HEK293 (cell line): ENCODE results near the gene NFATC1.

Source experiments
- CTCF ChIA-PET: fragments of 350-600 bp; formaldehyde crosslinking; extraction: SDS; loops from one replicate; lab custom pipeline; 2021; ENCODE audit warnings: antibody characterized with exemption; lab: Yijun Ruan, JAX
- POLR2A ChIA-PET: fragments of 300-600 bp; formaldehyde crosslinking; extraction: SDS; loops from one replicate; lab custom pipeline; 2020; ENCODE audit warnings: antibody characterized with exemption, inconsistent platforms; lab: Yijun Ruan, JAX
- H3K27ac ChIP-seq: fragments of 200-500 bp; sonication (Bioruptor generic); 2 replicates; pipeline ENCODE4 v1.5.1; 2014; ENCODE audit warnings: low read depth, low read length, control low read depth, inconsistent platforms; ENCODE audit errors: extremely low read depth
- H3K36me3 ChIP-seq, 2 experiments: fragments of 200-500 bp in 1 of 2; sonication (Bioruptor generic) in 1 of 2; 1 replicate in 1 of 2; 2 replicates in 1 of 2; pipeline ENCODE4 v1.5.1; 2014 to 2017; ENCODE audit warnings: inconsistent platforms in 2 of 2, low read length in 2 of 2; ENCODE audit not compliant: control insufficient read depth in 2 of 2, insufficient read depth in 1 of 2
- H3K4me1 ChIP-seq: fragments of 200-500 bp; sonication (Bioruptor generic); 2 replicates; pipeline ENCODE4 v1.5.1; 2014; ENCODE audit warnings: mild to moderate bottlenecking, low read length, inconsistent platforms; ENCODE audit not compliant: control insufficient read depth, insufficient read depth
- H3K4me3 ChIP-seq: 2 replicates; pipeline ENCODE4 v1.5.1; 2011; ENCODE audit warnings: low read depth, mild to moderate bottlenecking, control low read depth, low read length, moderate library complexity
- H3K9me3 ChIP-seq: fragments of 200-500 bp; sonication (Bioruptor generic); 2 replicates; pipeline ENCODE4 v1.5.1; 2014; ENCODE audit warnings: low read depth, low read length, inconsistent platforms; ENCODE audit not compliant: control insufficient read depth, insufficient read depth
- CTCF ChIP-seq: fragments of 450-650 bp; formaldehyde crosslinking; IDR thresholded peaks from 2 replicates; pipeline ENCODE4 v1.5.1; 2016; ENCODE audit warnings: missing biosample characterization, missing genetic modification characterization
- GLIS1 ChIP-seq: fragments of 450-650 bp; formaldehyde crosslinking; IDR thresholded peaks from 2 replicates; pipeline ENCODE4 v1.5.1; 2016; ENCODE audit warnings: missing biosample characterization, missing genetic modification characterization
- IKZF3 ChIP-seq: fragments of 450-650 bp; IDR thresholded peaks from 2 replicates; pipeline ENCODE4 v1.5.0; 2018; ENCODE audit warnings: missing biosample characterization, mild to moderate bottlenecking, missing genetic modification characterization, moderate library complexity
- KLF9 ChIP-seq: fragments of 450-650 bp; formaldehyde crosslinking; IDR thresholded peaks from 2 replicates; pipeline ENCODE4 v1.5.1; 2016; ENCODE audit warnings: missing biosample characterization, missing genetic modification characterization, low read depth
- SCRT2 ChIP-seq: fragments of 450-650 bp; formaldehyde crosslinking; IDR thresholded peaks from 2 replicates; pipeline ENCODE4 v1.5.1; 2016; ENCODE audit warnings: missing biosample characterization, missing genetic modification characterization
- ZBTB26 ChIP-seq: fragments of 450-650 bp; formaldehyde crosslinking; optimal IDR thresholded peaks from 2 replicates; pipeline ENCODE3; 2016; ENCODE audit warnings: missing biosample characterization, mild to moderate bottlenecking, missing genetic modification characterization
- ZFHX2 ChIP-seq: fragments of 450-650 bp; formaldehyde crosslinking; conservative IDR thresholded peaks from 2 replicates; pipeline ENCODE4 v1.5.1; 2016; ENCODE audit warnings: missing biosample characterization, missing genetic modification characterization
- ZNF175 ChIP-seq: fragments of 450-650 bp; formaldehyde crosslinking; IDR thresholded peaks from 2 replicates; pipeline ENCODE4 v1.5.1; 2016; ENCODE audit warnings: missing biosample characterization, missing genetic modification characterization
- ZNF311 ChIP-seq: fragments of 450-650 bp; formaldehyde crosslinking; IDR thresholded peaks from 2 replicates; pipeline ENCODE4 v1.5.1; 2017; ENCODE audit warnings: missing biosample characterization, missing genetic modification characterization, borderline replicate concordance
- ZNF48 ChIP-seq: fragments of 450-650 bp; formaldehyde crosslinking; IDR thresholded peaks from 2 replicates; pipeline ENCODE4 v1.5.1; 2016; ENCODE audit warnings: missing biosample characterization, missing genetic modification characterization
- ZNF654 ChIP-seq: fragments of 450-650 bp; formaldehyde crosslinking; IDR thresholded peaks from 2 replicates; pipeline ENCODE4 v1.5.1; 2016; ENCODE audit warnings: low read depth, missing biosample characterization, missing genetic modification characterization
- TF ChIP-seq, protein P1 (sequence below): fragments of 450-650 bp; formaldehyde crosslinking; IDR thresholded peaks from 2 replicates; pipeline ENCODE4 v1.5.1; 2016; ENCODE audit warnings: missing biosample characterization, missing genetic modification characterization
- TF ChIP-seq, protein P2 (sequence below): fragments of 450-650 bp; formaldehyde crosslinking; IDR thresholded peaks from 2 replicates; pipeline ENCODE4 v1.5.1; 2017; ENCODE audit warnings: missing biosample characterization, missing genetic modification characterization
- TF ChIP-seq, protein P3 (sequence below): fragments of 450-650 bp; formaldehyde crosslinking; IDR thresholded peaks from 2 replicates; pipeline ENCODE4 v1.5.1; 2017; ENCODE audit warnings: missing biosample characterization, missing genetic modification characterization

NFATC1 gene

DNA sequence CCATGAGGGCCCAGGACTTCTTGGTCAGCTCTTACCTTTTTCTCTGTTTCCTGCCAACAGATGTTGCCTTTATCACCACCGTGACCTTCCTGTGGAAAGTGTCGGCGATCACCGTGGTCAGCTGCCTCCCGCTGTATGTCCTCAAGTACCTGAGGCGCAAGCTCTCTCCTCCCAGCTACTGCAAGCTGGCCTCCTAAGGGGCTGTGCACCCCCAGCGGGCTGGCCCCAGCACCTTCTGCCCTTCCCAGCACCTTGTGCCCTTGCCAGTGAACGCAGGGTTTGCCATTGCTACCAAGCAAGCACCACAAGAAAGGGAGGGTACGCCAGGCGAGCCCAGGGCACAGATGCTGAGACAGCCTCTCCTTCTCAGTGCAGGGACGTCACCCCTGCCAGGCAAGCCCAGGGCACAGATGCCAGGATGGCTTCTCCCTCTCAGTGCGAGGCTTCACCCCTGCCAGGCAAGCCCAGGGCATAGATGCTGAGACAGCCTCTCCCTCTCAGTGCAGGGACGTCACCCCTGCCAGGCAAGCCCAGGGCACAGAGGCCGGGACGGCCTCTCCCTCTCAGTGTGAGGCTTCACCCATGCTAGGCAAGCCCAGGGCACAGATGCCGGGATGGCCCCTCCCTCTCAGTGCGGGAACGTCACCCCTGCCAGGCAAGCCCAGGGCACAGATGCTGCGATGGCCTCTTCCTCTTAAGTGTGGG, 18.4 kb upstream of the NFATC1 start:
- Histone ChIP-seq H3K4me1 (no peaks in the 10 kb centered on the region), H3K4me3 (no peak overlapping the region), H3K36me3 (peaks cover 0 to 6% of the 10 kb centered on the region in 2 experiments; a peak in 1 of 3 replicates), H3K27ac (no peak overlapping the region), H3K9me3 (no peaks in the 10 kb centered on the region)
- ChIA-PET POLR2A (no interaction called here), CTCF (interaction anchor here (0.6 to 7.4 kb wide), 7 partner anchors 16 to 1313 kb away, joined by 3 to 139 read pairs (median 4); no protein-coding TSS in a partner anchor)
- no peak for TF ChIP-seq ZNF175

DNA sequence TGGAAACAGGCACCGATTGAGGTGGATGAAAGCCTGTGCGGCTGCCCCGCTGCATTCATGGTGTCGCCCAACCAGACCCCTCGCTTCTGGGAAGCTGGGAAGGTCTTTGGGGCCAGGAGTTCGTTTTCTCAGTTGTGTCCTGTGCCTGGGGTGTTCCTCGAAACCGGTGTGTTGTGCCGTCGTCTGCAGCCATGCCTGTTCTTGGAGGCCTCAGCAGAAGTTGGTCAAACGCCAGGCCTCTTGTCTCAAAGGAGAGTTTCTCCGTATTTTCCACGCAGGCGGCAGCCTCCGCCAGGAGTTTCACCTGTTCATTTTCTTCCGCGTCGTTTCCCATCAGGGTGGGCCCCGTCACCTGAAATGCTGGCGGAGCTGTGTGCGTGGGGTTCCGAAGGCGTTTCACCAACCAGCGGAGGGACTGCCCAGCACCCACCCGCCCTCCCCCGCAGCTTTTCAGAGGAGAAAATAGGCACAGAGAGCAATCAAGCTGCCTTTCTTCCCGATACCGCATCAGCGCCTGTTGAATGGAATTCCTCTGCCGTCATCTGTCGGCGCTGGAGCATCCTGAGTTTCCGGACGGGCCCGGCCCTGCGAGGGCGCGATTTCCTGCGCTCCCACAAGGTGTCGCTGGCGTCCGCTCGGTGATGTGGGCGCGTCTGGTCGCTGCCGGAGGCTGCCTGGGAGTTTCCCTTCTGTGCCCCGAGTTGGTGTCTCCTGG, 17.0 kb upstream of the NFATC1 start:
- no peaks in the 10 kb centered on the region for H3K9me3 ChIP-seq
- POLR2A ChIA-PET: no interaction called here
- TF ChIP-seq ZNF311: no peak
- TF ChIP-seq ZFHX2 (tag by site-specific recombination): peak; percentile 39
- TF ChIP-seq KLF9 (tag by site-specific recombination): peak; percentile 61
- peak; percentile 68 for TF ChIP-seq SCRT2 (tag by site-specific recombination)
- TF ChIP-seq, protein P1, sequence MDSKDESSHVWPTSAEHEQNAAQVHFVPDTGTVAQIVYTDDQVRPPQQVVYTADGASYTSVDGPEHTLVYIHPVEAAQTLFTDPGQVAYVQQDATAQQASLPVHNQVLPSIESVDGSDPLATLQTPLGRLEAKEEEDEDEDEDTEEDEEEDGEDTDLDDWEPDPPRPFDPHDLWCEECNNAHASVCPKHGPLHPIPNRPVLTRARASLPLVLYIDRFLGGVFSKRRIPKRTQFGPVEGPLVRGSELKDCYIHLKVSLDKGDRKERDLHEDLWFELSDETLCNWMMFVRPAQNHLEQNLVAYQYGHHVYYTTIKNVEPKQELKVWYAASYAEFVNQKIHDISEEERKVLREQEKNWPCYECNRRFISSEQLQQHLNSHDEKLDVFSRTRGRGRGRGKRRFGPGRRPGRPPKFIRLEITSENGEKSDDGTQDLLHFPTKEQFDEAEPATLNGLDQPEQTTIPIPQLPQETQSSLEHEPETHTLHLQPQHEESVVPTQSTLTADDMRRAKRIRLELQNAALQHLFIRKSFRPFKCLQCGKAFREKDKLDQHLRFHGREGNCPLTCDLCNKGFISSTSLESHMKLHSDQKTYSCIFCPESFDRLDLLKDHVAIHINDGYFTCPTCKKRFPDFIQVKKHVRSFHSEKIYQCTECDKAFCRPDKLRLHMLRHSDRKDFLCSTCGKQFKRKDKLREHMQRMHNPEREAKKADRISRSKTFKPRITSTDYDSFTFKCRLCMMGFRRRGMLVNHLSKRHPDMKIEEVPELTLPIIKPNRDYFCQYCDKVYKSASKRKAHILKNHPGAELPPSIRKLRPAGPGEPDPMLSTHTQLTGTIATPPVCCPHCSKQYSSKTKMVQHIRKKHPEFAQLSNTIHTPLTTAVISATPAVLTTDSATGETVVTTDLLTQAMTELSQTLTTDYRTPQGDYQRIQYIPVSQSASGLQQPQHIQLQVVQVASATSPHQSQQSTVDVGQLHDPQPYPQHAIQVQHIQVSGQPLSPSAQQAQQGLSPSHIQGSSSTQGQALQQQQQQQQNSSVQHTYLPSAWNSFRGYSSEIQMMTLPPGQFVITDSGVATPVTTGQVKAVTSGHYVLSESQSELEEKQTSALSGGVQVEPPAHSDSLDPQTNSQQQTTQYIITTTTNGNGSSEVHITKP (tag by site-specific recombination): peak; percentile 64
- TF ChIP-seq ZNF654 (tag by site-specific recombination): peak; percentile 60
- TF ChIP-seq ZNF48: no peak
- peak; percentile 14 for TF ChIP-seq ZBTB26 (tag by site-specific recombination)
- TF ChIP-seq, protein P2, sequence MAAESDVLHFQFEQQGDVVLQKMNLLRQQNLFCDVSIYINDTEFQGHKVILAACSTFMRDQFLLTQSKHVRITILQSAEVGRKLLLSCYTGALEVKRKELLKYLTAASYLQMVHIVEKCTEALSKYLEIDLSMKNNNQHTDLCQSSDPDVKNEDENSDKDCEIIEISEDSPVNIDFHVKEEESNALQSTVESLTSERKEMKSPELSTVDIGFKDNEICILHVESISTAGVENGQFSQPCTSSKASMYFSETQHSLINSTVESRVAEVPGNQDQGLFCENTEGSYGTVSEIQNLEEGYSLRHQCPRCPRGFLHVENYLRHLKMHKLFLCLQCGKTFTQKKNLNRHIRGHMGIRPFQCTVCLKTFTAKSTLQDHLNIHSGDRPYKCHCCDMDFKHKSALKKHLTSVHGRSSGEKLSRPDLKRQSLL (tag by site-specific recombination): peak; percentile 74; the same call in 1 of the 2 replicates
- 0 out of 2 replicates have a peak, but pooled peaks have one; percentile 30 for TF ChIP-seq IKZF3
- TF ChIP-seq, protein P3, sequence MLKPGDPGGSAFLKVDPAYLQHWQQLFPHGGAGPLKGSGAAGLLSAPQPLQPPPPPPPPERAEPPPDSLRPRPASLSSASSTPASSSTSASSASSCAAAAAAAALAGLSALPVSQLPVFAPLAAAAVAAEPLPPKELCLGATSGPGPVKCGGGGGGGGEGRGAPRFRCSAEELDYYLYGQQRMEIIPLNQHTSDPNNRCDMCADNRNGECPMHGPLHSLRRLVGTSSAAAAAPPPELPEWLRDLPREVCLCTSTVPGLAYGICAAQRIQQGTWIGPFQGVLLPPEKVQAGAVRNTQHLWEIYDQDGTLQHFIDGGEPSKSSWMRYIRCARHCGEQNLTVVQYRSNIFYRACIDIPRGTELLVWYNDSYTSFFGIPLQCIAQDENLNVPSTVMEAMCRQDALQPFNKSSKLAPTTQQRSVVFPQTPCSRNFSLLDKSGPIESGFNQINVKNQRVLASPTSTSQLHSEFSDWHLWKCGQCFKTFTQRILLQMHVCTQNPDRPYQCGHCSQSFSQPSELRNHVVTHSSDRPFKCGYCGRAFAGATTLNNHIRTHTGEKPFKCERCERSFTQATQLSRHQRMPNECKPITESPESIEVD (tag by site-specific recombination): no peak
- peak; percentile 48; the same call in 1 of the 2 replicates for TF ChIP-seq GLIS1 (tag by site-specific recombination)
- TF ChIP-seq CTCF (tag by site-specific recombination): peak; percentile 91
- no peak overlapping the region for H3K27ac ChIP-seq
- peaks cover 0 to 6% of the 10 kb centered on the region in 2 experiments; a peak in 1 of 3 replicates for H3K36me3 ChIP-seq
- CTCF ChIA-PET: interaction anchor here (0.6 to 7.4 kb wide), 27 partner anchors 9 to 1690 kb away, joined by 3 to 139 read pairs (median 4); no protein-coding TSS in a partner anchor
- no peak overlapping the region for H3K4me3 ChIP-seq
- no peaks in the 10 kb centered on the region for H3K4me1 ChIP-seq
